AG08395 (cell line): Measurements from ENCODE around the gene CBX4.

Experiments
- DNase-seq: peaks from one replicate; pipeline ENCODE4 v3.0.0; 2012; ENCODE audit warnings: mixed read lengths, low spot score

Gene CBX4

GRCh38 chr17:79811868-79812352 lies 27.3 kb downstream of the CBX4 start:
- DNase-seq, result no peak

DNA sequence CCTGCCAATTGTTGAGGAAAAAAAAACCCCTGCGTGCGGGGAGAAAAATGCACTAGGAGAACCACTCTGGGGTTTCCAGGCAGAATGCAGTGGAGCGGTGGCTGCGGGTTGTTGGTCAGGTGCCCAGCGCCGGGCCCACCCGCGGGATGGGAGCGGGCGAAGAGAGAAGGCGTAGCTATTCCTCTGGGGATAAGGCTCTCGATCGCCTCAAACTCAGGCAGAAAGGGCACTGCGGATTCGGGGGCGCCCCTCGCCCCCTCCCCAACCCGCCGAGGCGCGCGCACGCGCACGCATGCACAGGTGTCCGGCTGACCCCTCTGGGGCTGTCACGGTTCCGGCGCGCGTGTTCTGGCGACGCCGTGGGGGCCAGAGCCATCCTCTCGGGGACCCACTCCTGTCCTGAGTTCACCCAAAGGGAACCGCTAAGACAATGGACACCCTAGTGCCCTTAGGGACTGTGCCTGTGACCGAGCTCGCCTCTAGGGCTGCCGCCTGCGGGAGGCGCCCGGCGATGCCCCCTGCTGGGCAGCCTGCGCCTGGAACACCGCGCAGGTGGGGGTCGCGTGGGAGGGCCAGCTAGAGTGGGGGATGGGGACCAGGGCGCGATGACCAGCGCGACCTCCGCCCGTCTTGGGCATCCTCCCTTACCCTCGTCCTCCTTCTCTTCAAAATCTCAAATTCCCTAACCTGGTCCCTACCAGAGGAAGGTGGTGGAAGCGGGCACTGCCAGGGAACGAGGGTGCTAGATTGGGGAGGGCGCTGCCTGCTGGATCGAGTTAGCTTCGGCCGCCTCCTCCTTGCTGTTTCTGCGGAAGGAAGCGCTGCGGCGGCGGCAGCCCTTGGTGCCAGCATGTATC lies 28.0 kb downstream of the CBX4 start:
- DNase-seq, result peak; percentile 38

DNA sequence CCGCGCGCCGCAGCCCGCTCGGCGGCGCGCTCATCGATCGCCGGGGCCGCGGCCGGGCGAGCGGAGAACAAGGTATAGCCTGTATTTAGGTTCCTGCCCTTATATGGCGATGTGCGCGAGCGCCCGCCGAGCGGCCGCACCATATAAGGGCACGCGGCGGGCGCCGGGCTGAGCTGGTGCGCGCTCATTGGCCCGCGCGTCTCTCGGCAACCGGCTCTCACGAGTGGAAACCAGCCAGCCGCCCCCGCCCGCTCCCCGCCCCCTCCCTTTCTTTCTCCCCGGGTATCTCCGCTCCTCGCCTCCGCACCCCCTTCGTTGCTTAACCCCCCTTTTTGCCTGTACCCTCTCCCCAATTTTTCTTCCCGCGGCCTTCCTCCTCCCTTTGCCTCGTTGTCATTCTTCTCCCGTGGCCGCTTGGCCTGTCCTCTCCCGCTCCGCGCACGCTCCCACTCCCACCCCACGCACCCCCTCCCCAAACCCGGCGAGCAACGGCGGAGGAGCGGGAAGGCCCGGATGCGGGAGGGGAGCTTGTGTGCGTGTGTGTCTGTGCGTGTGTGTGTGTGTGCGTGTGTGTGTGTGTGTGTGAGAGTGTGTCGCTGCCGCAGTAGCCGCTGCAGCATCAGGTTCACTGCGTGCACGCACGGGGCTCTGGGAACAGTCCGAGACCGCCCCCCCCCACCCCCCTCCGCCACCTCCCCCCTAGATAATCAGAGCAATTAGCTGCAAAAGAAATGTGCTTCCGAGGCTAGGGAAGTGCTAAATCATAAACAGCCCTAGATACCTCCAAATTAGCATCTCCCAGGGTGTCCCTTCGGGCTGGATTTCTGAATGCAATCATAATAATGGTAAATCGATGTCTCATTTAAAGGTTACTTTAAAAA lies 28.9 kb downstream of the CBX4 start:
- DNase-seq, result peak; percentile 80

DNA sequence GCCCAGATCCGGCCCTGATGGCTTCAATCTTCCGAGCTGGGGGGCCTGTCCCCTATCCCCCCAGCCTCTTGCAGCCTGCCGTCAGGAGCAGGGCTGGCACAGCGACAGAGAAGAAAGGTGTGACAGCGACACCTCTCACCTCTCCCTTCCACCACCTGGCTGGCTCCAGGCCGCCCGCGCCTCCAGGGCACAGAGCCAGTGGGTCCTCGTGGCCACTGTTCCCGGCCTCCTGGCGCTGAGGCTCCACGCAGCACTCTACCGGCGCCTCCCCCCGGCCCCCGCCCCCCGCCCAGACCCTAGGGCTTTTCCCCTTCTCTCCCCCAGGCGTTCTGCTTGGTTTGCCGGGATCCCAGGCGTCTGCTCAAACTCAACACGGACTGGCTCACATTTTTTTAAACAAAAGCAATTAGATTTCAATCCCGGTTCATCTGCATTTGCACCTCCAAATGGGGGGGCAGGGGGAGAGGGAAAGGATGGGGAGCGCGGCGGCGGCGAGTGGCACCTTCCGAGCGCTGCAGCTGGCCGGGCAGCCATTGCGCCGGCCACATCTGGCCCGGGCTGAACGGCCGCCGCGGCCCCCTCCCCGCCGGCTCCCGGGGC lies 29.6 kb downstream of the CBX4 start:
- no peak for DNase-seq

DNA sequence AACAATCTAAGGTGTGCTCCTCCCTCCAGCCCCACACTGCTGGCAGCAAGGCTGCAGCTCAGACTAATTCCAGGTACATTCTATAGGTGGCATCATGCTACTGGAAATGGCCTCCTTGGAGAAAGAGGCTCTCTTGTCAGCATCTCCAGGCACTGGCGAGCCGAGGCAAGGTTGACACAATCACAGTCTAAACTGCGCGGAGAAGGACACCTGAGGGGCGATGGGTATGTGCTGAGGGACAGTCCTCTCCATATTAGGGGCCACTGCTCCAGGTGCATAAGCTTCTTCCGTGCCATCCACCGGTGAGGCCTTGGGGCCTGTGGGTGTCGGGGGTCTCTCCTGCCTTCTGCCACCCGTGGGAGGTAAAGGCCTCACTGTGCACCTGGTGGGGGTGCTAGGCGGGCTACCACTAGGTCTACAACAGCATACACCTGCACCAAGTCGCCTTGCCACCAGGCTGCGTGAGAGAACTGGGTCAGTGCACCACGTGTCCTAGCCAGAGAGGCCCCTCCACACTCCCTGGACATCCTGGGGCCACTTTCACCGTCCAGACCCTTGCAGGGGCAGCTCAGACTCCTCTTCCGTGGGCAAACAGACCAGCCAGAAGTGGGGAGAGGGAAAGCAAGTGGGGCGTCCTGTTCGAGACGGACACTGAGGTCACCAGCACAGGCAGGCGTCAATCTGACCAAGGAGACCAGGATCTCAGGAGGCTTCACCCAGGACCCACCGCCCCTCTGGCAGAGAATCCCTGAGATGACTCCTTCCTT lies 30.3 kb downstream of the CBX4 start:
- DNase-seq, result no peak

DNA sequence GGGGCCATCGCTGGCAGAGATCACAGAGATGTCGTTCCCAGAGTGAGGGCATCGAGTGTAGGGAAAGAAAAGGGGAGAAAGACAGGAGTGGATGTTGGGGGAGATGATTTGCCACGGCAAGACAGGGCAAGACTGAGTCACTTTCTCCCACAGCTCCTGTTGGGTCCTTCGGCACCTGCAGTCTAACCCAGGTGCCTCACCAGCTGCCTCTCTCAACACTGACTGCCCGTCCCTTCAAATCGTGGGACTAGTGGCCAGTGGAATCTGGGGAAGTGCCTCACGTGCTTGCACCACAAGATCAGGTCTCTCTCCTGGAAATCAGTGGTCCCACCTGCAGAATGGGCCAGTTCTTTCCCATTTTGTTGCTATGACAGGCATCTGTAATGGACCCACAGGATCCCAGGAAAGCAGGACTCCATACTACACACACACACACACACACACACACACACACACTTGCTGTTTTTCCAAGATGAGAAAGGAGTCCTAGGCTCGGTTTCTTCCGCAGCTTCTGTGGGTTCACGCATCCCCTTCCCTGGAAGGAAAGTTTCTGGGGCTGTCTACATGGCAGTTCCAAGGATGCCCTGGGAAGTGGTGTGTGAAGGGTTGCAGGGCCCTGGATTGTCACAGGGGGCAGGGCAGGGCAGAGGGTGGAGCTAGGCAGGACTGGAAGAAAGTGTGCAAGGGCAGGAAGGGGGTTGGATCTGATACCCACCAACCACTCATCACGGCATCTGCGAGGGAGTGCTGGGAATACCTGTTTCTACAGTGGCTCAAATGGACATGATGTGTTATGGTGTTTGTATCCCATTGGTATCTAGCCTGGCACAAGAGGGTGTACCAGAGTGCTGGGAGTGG lies 32.1 kb downstream of the CBX4 start:
- no peak for DNase-seq

- no peak for DNase-seq
Observed at GRCh38 chr17:79806446-79806760, 32.8 kb downstream of the CBX4 start.

- no peak for DNase-seq
Observed at GRCh38 chr17:79804856-79805696, 34.2 kb downstream of the CBX4 start.

DNA sequence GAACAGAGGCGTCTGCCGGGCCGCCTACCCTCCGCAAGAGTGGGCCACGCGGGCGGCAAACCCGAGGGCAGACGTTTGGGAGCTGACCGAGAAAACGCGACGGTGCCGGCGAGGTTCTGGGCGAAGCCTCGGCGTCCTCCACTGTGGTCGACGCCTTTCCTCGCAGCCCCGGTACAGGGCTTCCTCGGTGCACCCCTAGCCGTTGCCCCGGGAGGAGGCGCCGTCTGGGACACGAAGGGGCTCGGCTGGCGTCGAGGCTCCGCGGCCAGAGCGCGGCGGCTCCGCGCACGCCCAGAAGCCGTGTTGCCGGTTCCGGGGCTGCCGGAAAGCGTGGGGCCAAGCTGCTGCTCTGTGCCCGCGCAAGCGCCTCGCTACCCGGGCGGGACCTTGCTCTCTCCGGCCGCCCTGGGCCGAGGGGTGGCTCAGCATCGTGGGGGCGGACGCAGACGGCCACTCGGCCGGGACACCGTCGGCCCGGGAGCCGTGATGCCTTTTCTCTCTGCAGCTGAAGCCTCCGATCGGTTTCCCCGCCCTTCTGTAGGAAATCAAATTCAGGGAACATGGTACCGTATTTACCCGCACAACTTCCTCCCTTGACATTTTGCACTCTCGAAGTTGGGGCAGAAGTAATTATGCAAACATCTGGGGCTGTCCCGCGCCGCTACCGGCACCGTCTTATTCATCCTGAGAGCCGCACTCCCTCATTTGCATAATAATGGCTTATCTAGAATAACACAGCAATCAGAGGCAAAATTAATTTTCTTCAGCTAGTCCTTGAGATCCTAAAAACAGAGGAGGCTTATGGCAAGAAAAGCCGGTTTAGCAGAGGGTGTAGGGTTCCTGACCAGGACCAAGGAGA lies 35.0 kb downstream of the CBX4 start:
- DNase-seq, result no peak

GRCh38 chr17:79803421-79803996 lies 35.7 kb downstream of the CBX4 start:
- no peak for DNase-seq

- DNase-seq, result no peak
Observed at GRCh38 chr17:79802736-79803420, 36.4 kb downstream of the CBX4 start.

DNA sequence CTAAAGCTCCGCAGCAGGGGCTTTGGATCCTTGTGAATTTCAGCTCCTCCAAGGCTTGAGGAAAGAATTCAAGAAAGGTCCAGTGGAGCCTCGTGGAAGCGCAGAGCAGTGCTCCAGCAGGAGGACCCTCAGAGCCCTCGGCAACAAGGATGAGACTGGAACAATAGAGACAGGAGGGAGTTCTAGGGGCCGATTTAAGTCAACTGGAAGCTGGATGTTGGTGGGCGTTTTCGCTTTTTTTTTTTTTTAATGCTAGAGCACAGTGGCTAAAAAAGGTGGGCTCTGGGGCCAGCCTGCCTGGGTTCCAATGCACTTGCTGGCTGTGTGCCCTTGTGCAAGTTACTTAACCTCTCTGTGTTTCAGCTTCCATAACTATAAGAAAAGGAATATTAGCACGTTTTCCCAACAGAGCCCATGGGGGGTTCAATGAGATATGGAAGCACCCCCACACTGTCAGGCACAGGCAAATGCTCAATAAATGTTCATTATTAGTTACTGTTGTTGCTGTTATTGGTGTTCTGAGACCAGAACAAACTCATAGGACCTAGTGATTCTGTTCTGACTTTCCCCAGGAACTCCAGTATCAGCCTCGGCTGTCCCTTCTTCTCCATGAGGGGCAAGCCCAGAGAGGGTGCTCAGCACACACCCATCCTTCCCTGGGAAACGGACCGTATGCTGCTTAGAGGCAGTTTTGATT lies 37.1 kb downstream of the CBX4 start:
- DNase-seq, result no peak

GRCh38 chr17:79801156-79802038 lies 37.8 kb downstream of the CBX4 start:
- no peak for DNase-seq

- DNase-seq, result no peak
Observed at GRCh38 chr17:79800325-79801155, 38.7 kb downstream of the CBX4 start.

- DNase-seq, result no peak
Observed at GRCh38 chr17:79799538-79800324, 39.5 kb downstream of the CBX4 start.
